ENCODE results near the gene ZKSCAN2. TPM values are rescaled to one million over a fixed set of nuclear protein-coding genes. Genes with fewer than 3 reads are reported as not detected.

The ZKSCAN2 gene
- total and polyA plus RNA-seq, 9 of the 15 experiments (the other 6 are each of a cell fraction or from before 2014, with no cell fraction given) = 1.3 to 9.5 (median 4.2) TPM

GRCh38 chr16:25265968-25266367 is 8.3 kb upstream of the ZKSCAN2 start (continued):
- TF ChIP-seq MGA (IDR thresholded peaks at IDR 0.05) (no peak), GTF2B (IDR thresholded peaks at IDR 0.05; ENCODE audit: extremely low read depth, insufficient read length) (no peak), TRIM24 (IDR thresholded peaks at IDR 0.05) (no peak), TFAP4 (CRISPR knock-in tag; IDR thresholded peaks at IDR 0.05; ENCODE audit: borderline replicate concordance) (no peak), NFYB (IDR thresholded peaks at IDR 0.05; ENCODE audit: extremely low read depth, insufficient read length) (peak; percentile 58), ZNF324 (CRISPR knock-in tag; IDR thresholded peaks at IDR 0.05) (no peak), MITF (IDR thresholded peaks at IDR 0.05) (no peak), CBFB (CRISPR knock-in tag; IDR thresholded peaks at IDR 0.05) (no peak), ILK (tag; IDR thresholded peaks at IDR 0.05; ENCODE audit: borderline replicate concordance, low read depth) (no peak), CHD4 (IDR thresholded peaks at IDR 0.05; ENCODE audit: insufficient read depth, insufficient replicate concordance, low read depth, low read length, poor library complexity, severe bottlenecking) (no peak), ZNF3 (CRISPR knock-in tag; IDR thresholded peaks at IDR 0.05) (no peak), BCL6 (CRISPR knock-in tag; IDR thresholded peaks at IDR 0.05) (no peak)
